ENCODE results near the gene GARIN3.

Gene GARIN3

DNA sequence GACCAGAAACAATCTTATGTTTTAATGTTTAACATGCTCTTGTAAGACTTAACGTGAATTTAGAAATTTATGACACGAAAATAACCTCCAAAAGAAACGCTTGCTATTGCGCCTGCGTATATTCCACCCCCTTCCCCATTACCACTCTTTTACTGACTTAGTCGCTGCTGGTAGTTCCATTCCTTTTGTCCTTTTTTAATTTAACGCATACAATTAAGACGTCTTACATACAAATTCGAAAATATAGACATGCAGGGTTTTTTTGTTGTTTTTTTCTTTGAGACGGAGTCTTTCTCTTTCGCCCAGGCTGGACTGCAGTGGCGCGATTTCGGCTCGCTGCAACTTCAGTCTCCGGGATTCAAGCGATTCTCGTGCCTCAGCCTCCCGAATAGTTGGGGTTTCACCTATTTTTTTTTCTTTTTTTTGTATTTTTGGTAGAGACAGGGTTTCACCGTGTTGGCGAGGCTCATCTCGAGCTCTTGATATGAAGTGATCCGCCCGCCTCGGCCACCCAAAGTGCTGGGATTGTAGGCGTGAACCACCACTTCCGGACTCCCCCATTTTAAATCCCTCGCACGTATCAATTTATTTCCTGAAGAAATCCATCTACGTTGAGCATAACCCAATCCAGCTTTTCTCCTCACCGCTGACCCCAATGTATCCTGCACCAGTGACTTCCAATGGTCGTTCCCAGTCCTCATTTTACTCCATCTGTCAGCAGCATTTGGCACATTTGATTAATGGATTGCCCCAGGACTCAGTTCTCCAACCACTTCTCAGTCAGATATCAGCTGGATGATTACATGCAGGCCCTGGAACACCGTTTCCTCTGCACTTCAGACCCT lies 22.7 kb downstream of the GARIN3 start:
- DNase-seq: peak; percentile 73 to 75

DNA sequence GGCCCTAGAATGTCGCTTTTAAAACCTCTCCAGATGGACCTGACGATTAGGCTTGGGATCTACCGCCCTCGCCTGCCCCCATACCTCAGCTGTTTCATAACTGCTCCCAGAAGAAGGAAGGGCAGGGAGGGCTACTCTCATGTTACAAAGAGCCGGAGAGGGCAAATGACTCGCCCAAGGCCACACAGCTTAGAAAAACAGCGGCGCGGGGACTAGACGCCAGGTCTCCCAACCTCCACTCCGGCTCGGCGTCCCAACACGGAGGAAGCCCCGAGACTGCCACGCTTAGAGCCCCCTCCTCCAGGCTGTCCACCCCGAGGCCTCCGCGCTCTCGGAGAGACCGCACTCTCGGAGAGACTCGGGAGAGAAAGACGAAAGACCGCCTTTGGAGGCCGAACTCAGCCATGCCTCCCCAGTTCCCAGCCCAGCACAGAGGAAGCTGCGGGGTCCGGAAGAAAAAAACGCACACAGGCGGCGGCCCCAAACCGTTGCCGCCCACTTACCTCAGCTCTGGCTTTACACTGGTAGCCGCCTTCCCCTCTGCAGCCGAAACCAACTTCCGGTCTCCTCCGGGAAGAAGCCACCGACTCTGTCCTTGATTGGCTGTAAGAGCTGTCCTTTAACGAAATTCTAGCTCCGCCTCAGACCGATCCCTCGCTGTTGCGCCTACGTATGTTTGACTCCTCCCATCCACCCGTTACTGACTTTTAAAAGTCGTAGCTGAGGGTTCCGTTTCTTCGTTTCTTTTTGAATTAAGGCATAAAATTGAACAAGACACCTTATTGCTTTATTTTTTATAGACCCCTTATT lies 23.5 kb downstream of the GARIN3 start, which contains the start of gene MED7:
TSS of gene MED7 (minus strand) at position 549 of the 810 bp plus-strand sequence. CDS start 3,434 bp downstream, outside the sequence.
- peak; percentile 89 to 92 for DNase-seq

DNA sequence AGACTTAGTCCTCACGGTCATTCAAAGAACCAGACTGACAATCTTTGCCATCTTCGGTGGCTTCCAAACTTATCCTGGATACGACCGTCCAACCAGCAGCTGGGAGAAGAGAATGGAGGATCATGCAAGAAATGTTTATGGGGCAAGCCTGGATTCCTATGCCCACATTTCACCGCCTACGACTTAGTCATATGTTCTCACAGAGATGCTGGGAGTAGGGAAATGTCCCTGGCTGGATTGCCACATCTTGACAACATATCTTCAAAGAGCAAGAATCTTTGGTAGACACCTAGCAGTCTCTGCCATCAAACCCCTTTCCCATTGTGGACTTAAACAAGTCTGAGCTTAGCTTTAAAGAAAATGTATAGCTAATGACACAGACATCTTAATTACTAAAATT lies 28.4 kb downstream of the GARIN3 start:
- no peak for DNase-seq

GRCh38 chr5:157132281-157132612 lies 33.8 kb downstream of the GARIN3 start:
- DNase-seq: no peak

GRCh38 chr5:157130925-157131324 lies 35.1 kb downstream of the GARIN3 start:
- no peak for DNase-seq

DNA sequence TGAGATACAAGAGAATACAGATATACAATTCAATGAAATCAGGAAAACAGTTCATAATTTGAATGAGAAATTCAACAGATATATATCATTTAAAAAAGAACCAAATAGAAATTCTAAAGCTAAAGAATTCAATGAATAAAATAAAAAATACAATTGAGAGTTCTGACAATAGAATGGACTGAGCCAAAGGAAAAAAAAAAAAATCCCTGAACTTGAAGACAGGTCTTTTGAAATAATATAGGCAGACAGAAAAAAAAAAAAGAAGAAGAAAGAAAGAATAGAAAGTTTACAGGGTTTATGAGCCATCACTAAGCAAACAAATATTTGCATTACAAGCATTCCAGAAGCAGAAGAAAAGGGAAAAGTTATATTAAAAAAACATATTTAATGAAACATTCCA lies 44.4 kb downstream of the GARIN3 start:
- no peak for DNase-seq

DNA sequence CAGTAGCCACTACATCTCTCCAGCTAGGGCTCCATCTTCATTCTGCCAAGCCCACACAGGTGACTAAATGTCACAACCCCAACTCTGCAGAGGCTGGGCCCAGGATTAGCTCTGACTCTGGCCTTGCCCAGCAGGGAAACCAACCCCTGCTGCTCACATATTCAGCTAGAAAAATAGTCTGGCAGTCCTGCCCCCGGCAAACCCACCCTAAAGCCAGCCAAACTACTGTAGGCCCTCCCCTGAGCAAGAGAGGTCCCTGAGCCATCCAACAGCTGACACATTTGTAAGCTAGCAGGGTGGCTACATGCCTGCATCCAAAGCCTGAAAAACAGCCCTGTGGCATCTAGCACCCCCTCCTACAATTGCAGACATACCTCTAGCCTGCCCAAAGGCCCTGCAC lies 46.0 kb downstream of the GARIN3 start:
- no peak for DNase-seq

- DNase-seq: peak; percentile 51 to 58
These were observed 49.5 kb downstream of the GARIN3 start for GRCh38 chr5:157116483-157116954.

DNA sequence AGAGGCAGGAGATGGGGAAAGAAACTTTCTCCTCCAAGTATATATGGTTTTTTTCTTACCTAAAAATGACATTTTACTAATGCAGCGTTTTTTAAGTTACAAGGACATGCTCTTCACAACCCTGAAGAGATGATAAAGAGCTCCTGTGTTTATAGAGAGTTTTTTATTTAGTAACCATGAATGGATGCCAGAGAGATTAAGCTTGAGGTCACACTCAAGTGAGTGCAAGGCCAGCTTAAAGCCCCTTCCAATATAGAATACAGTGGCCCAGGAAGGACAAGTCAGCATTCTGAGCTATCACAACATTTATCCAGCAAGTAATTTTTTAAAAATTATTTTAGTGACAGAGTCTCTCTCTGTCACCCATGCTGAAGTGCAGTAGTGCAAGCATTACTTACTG lies 50.6 kb downstream of the GARIN3 start:
- no peak for DNase-seq

- DNase-seq: no peak
These were observed 51.1 kb downstream of the GARIN3 start for GRCh38 chr5:157115012-157115411.

- no peak for DNase-seq
These were observed 53.1 kb downstream of the GARIN3 start for GRCh38 chr5:157113002-157113401.

Data from activated T-cell treated with anti-CD3 and anti-CD28 coated beads, Interleukin-2, amount 50 U/mL, for 48 hours (primary cell).